Measurements from ENCODE around the gene GJA4. TPM values are rescaled to one million over a fixed set of nuclear protein-coding genes. Genes with fewer than 3 reads are reported as not detected.

Gene GJA4
- total RNA-seq, 4 donors from 2014 or later: 2.0 to 5.0 (median 3.5) TPM

GRCh38 chr1:34787461-34788420, 5.1 kb upstream of the GJA4 start:
- intact Hi-C loops (cut with DNase I): loop anchor here (5.0 kb wide), 1 partner anchor 65 kb away; no protein-coding TSS in a partner anchor
- 57 to 59% methylated on average over 7 of the region's 9 CpGs for WGBS, 2 donors
- TF ChIP-seq CTCF (IDR thresholded peaks at IDR 0.05) (peak in 1 of 6 experiments; percentile 8), POLR2A (IDR thresholded peaks at IDR 0.05) (no peak)
- H3K27ac ChIP-seq: no peak overlapping the region
- no peak overlapping the region for H3K4me3 ChIP-seq
- DNase-seq: no peak
- H3K36me3 ChIP-seq: peaks cover 0 to 38% (median 15%) of the 10 kb centered on the region in 3 donors
- peaks cover 0 to 32% (median 3%) of the 10 kb centered on the region in 4 donors for H3K27me3 ChIP-seq
- H3K4me1 ChIP-seq: peaks cover 3 to 63% (median 12%) of the 10 kb centered on the region in 3 donors
- H3K9me3 ChIP-seq: no peaks in the 10 kb centered on the region

GRCh38 chr1:34790985-34791384, 1.8 kb upstream of the GJA4 start:
- Histone ChIP-seq H3K4me3 (no peak overlapping the region), H3K36me3 (peaks cover 0 to 21% (median 0%) of the 10 kb centered on the region in 3 donors), H3K27me3 (peaks cover 0 to 35% (median 6%) of the 10 kb centered on the region in 4 donors), H3K4me1 (peaks cover 7 to 47% (median 18%) of the 10 kb centered on the region in 3 donors), H3K9me3 (no peaks in the 10 kb centered on the region), H3K27ac (peak overlapping the region in 3 of 4 donors; percentile 13 to 81 (median 72))
- DNase-seq: no peak
- 65 to 73% methylated on average over 4 to 5 of the region's 6 CpGs for WGBS, 2 donors
- intact Hi-C loops (cut with DNase I): no loop called here
- TF ChIP-seq POLR2A (IDR thresholded peaks at IDR 0.05) (no peak), CTCF (IDR thresholded peaks at IDR 0.05) (no peak)

GRCh38 chr1:34792424-34792823, 375 bp upstream of the GJA4 start:
- peaks cover 7 to 33% (median 14%) of the 10 kb centered on the region in 3 donors for H3K4me1 ChIP-seq
- H3K9me3 ChIP-seq: no peaks in the 10 kb centered on the region
- WGBS, 2 donors: 0% methylated on average over 1 of the region's 10 CpGs
- intact Hi-C loops (cut with DNase I): no loop called here
- H3K27ac ChIP-seq: peak overlapping the region in 3 of 4 donors; percentile 71 to 81 (median 72)
- H3K27me3 ChIP-seq: peaks cover 0 to 35% (median 6%) of the 10 kb centered on the region in 4 donors
- H3K4me3 ChIP-seq: peak overlapping the region in 3 of 4 donors; percentile 37 to 65 (median 44)
- no peak for TF ChIP-seq CTCF (IDR thresholded peaks at IDR 0.05)
- TF ChIP-seq POLR2A (IDR thresholded peaks at IDR 0.05): no peak
- peaks cover 0 to 9% (median 0%) of the 10 kb centered on the region in 3 donors for H3K36me3 ChIP-seq
- no peak for DNase-seq

GRCh38 chr1:34794001-34794789, 1.4 kb downstream of the GJA4 start:
- no peaks in the 10 kb centered on the region for H3K36me3 ChIP-seq
- peaks cover 0 to 35% (median 6%) of the 10 kb centered on the region in 4 donors for H3K27me3 ChIP-seq
- intact Hi-C loops (cut with DNase I): no loop called here
- H3K4me1 ChIP-seq: peaks cover 7 to 28% (median 14%) of the 10 kb centered on the region in 3 donors
- H3K27ac ChIP-seq: peak overlapping the region in 3 of 4 donors; percentile 71 to 81 (median 72)
- peak overlapping the region; percentile 10 to 65 (median 40) for H3K4me3 ChIP-seq
- H3K9me3 ChIP-seq: no peaks in the 10 kb centered on the region
- 67 to 80% methylated on average over 15 to 24 of the region's 40 CpGs for whole genome bisulfite sequencing, 2 donors
- DNase-seq: no peak
- no peak for TF ChIP-seq POLR2A (IDR thresholded peaks at IDR 0.05)
- no peak for TF ChIP-seq CTCF (IDR thresholded peaks at IDR 0.05)

All from esophagus squamous epithelium (tissue), 5 donors.